Measurements from ENCODE around the gene TTLL6. TPM values are rescaled to one million over a fixed set of nuclear protein-coding genes. Genes with fewer than 3 reads are reported as not detected.
"Not testable (repeated sequence)": the region's sequence is repeated elsewhere in the genome, so short reads cannot be mapped to it uniquely, and the experiment has no call there.

TTLL6 gene
- total RNA-seq, 2 experiments from 2014 or later, result not detected

GRCh38 chr17:48722201-48722907 is 94.7 kb downstream of the TTLL6 start, which contains the start of gene PRAC1:
Gene PRAC1, minus strand, starts transcription at chr17:48722518. Its CDS starts 126 bp downstream, at chr17:48722392.
- peak; percentile 18 for DNase-seq
- POLR2A ChIA-PET, result no interaction called here
- Mint-ChIP-seq H3K36me3 (ENCODE audit: low read depth) (peaks cover 3% of the 10 kb centered on the region), H3K4me1 (peaks cover 35% of the 10 kb centered on the region), H3K4me3 (peak within 1 kb of the TSS; percentile 42), H3K27me3 (peaks cover 89% of the 10 kb centered on the region), H3K27ac (no peak within 1 kb of the TSS), H3K9me3 (ENCODE audit: low read depth) (no peaks in the 10 kb centered on the region)
- CTCF ChIA-PET, result interaction anchor here (0.6 to 3.7 kb wide), 8 partner anchors 21 to 156 kb away, joined by 3 to 45 read pairs (median 10); no protein-coding TSS in a partner anchor
- intact Hi-C loops (cut with DNase I, micrococcal nuclease), result loop anchor here (5.0 to 10.0 kb wide), 4 partner anchors 50 to 772 kb away; partner anchors contain the start of genes IGF2BP1 (in 2 of the 2), HOXB7 (in 1 of the 2) and NGFR (in 1 of the 2)
- no peak for ATAC-seq

- ChIA-PET POLR2A (no interaction called here), CTCF (interaction anchor here (0.6 to 1.9 kb wide), 5 partner anchors 11 to 158 kb away, joined by 3 to 5 read pairs (median 3); no protein-coding TSS in a partner anchor)
- Mint-ChIP-seq H3K4me3 (no peak overlapping the region), H3K36me3 (ENCODE audit: low read depth) (peaks cover 3% of the 10 kb centered on the region), H3K4me1 (peaks cover 35% of the 10 kb centered on the region), H3K27ac (no peak overlapping the region), H3K9me3 (ENCODE audit: low read depth) (no peaks in the 10 kb centered on the region), H3K27me3 (peaks cover 84% of the 10 kb centered on the region)
- intact Hi-C loops (cut with DNase I, micrococcal nuclease), result loop anchor here (5.0 to 10.0 kb wide), 4 partner anchors 49 to 774 kb away; partner anchors contain the start of genes IGF2BP1 (in 2 of the 2), HOXB7 (in 1 of the 2) and NGFR (in 1 of the 2)
- ATAC-seq, result no peak
- no peak for DNase-seq
Observed at GRCh38 chr17:48721009-48721402, 96.0 kb downstream of the TTLL6 start.

GRCh38 chr17:48720266-48721008 is 96.6 kb downstream of the TTLL6 start:
- peaks cover 35% of the 10 kb centered on the region for H3K4me1 Mint-ChIP-seq
- H3K27ac Mint-ChIP-seq, result no peak overlapping the region
- peak overlapping the region; percentile 20 for H3K4me3 Mint-ChIP-seq
- no peak for DNase-seq
- no peak for ATAC-seq
- H3K9me3 Mint-ChIP-seq (ENCODE audit: low read depth), result no peaks in the 10 kb centered on the region
- POLR2A ChIA-PET, result no interaction called here
- CTCF ChIA-PET, result interaction anchor here (0.6 to 1.9 kb wide), 5 partner anchors 11 to 286 kb away, joined by 3 to 6 read pairs (median 3); no protein-coding TSS in a partner anchor
- H3K27me3 Mint-ChIP-seq, result peaks cover 80% of the 10 kb centered on the region
- intact Hi-C loops (cut with DNase I, micrococcal nuclease), result loop anchor here (5.0 to 10.0 kb wide), 4 partner anchors 48 to 774 kb away; partner anchors contain the start of genes IGF2BP1 (in 2 of the 2), HOXB7 (in 1 of the 2) and NGFR (in 1 of the 2)
- H3K36me3 Mint-ChIP-seq (ENCODE audit: low read depth), result peaks cover 3% of the 10 kb centered on the region

GRCh38 chr17:48719642-48720265 is 97.3 kb downstream of the TTLL6 start:
- CTCF ChIA-PET, result interaction anchor here (0.6 to 1.9 kb wide), 6 partner anchors 12 to 287 kb away, joined by 3 to 6 read pairs (median 3); no protein-coding TSS in a partner anchor
- H3K36me3 Mint-ChIP-seq (ENCODE audit: low read depth), result peaks cover 3% of the 10 kb centered on the region
- no peak overlapping the region for H3K27ac Mint-ChIP-seq
- no peak overlapping the region for H3K4me3 Mint-ChIP-seq
- peaks cover 31% of the 10 kb centered on the region for H3K4me1 Mint-ChIP-seq
- POLR2A ChIA-PET, result no interaction called here
- ATAC-seq, result no peak
- intact Hi-C loops (cut with DNase I, micrococcal nuclease), result loop anchor here (5.0 to 10.0 kb wide), 4 partner anchors 47 to 775 kb away; partner anchors contain the start of genes IGF2BP1 (in 2 of the 2), HOXB7 (in 1 of the 2) and NGFR (in 1 of the 2)
- peak; percentile 27 for DNase-seq
- H3K27me3 Mint-ChIP-seq, result peaks cover 75% of the 10 kb centered on the region
- H3K9me3 Mint-ChIP-seq (ENCODE audit: low read depth), result no peaks in the 10 kb centered on the region

DNA sequence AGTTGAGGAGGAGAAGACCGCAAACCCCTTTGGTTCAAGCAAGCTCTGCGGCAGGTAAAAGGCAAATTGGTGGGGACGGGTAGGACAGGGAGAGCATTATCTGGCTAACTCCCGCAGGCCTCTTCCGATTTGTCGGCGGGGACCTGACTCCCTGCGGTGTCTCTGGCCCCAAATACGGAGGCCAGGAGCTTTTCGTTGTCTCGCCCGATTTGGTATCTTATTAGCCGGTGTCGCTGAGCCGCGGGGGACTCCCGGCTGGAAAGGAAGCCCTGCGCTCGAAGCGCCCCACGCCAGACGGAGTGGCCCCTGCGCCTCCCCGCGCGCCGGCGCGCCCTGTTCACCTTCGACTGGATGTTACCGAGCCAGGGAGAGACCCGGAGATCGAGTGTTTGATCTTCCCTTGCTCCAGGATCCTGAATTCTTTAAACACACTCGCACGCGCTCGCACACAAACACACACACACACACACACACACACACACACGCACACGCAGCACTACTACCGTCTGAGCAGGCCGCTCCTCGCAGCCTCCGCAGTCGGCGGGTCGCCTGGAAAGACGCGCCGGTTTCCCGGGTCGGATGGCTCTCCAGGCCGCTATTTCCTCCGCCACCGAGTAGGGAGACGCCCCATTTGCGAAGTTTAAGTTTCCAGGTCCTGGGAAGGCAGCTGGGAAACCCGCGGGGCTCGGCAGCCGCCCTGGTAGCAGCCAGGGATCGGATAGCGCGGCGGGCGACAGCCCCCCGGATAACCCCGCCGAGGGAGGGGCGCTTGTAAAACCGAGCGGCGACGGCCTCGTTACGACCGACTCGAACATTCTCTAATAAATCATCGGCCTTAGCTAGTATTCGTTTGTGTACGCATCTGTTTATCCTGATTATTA is 98.0 kb downstream of the TTLL6 start:
- Mint-ChIP-seq H3K4me3 (peak overlapping the region; percentile 40), H3K36me3 (ENCODE audit: low read depth) (peaks cover 3% of the 10 kb centered on the region), H3K9me3 (ENCODE audit: low read depth) (no peaks in the 10 kb centered on the region), H3K27me3 (peaks cover 75% of the 10 kb centered on the region), H3K4me1 (peaks cover 25% of the 10 kb centered on the region), H3K27ac (no peak overlapping the region)
- DNase-seq (peak; percentile 34), ATAC-seq (no peak)
- CTCF ChIA-PET, result interaction anchor here (0.7 to 3.0 kb wide), 5 partner anchors 19 to 160 kb away, joined by 3 to 14 read pairs (median 4); no protein-coding TSS in a partner anchor
- POLR2A ChIA-PET, result interaction anchor here (0.8 kb wide), 1 partner anchor 15 kb away, joined by 3 read pairs; no protein-coding TSS in a partner anchor
- intact Hi-C loops (cut with DNase I, micrococcal nuclease), result no loop called here

GRCh38 chr17:48718227-48718760 is 98.7 kb downstream of the TTLL6 start:
- POLR2A ChIA-PET, result interaction anchor here (0.5 to 0.8 kb wide), 2 partner anchors 16 to 1029 kb away, joined by 3 read pairs; no protein-coding TSS in a partner anchor

DNA sequence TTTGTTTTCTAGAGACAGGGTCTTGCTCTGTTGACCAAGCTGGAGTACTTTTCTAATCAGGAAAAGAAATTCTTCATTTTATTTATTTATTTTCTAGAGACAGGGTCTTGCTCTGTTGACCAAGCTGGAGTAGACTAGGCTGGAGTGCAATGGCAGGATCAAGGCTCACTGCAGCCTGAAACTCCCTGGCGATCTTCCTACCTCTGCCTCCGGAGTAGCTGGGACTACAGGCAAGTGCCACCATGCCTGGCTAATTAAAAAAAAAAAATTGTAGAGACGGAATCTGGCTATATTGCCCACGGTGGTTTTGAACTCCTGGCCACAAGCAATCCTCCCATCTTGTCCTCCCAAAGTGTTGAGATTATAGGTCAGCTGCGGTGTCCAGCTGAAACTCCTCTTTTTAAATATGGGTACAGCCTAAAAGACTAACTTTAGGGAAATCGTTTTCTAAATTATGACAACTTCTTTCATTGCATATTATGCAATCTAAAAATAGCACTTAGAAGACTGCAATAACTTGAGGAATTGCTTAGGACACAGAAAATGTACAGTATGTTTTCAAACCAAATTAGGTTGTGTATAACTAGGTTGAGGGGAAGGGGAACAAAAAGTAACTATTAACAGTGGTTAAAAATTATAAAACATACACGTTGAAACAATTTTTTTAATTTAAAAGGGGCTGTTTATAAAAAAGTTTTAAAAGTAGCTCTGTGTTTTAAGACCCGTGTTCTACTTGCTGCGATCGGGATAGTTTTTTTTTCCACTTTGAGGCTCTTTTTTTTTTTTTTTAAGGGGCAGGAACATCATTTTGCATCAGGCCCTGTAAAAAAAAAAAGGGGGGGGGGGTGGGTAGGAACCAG is 99.4 kb downstream of the TTLL6 start:
- Mint-ChIP-seq H3K27me3 (peaks cover 70% of the 10 kb centered on the region), H3K27ac (no peak overlapping the region)
- CTCF ChIA-PET, result interaction anchor here (1.0 to 3.0 kb wide), 7 partner anchors 13 to 46 kb away, joined by 3 to 14 read pairs (median 4); no protein-coding TSS in a partner anchor

More at GRCh38 chr17:48718227-48718760, 98.7 kb downstream of the TTLL6 start:
- intact Hi-C loops (cut with DNase I, micrococcal nuclease), result no loop called here
- ATAC-seq (no peak), DNase-seq (peak; percentile 38)
- H3K27me3 Mint-ChIP-seq, result peaks cover 71% of the 10 kb centered on the region
- no peak overlapping the region for H3K27ac Mint-ChIP-seq
- peaks cover 18% of the 10 kb centered on the region for H3K4me1 Mint-ChIP-seq
- H3K9me3 Mint-ChIP-seq (ENCODE audit: low read depth), result no peaks in the 10 kb centered on the region
- CTCF ChIA-PET, result interaction anchor here (1.2 to 3.0 kb wide), 4 partner anchors 22 to 46 kb away, joined by 3 to 14 read pairs (median 6); no protein-coding TSS in a partner anchor
- H3K36me3 Mint-ChIP-seq (ENCODE audit: low read depth), result peaks cover 3% of the 10 kb centered on the region
- peak overlapping the region; percentile 15 for H3K4me3 Mint-ChIP-seq

GRCh38 chr17:48716549-48716948 is 100.5 kb downstream of the TTLL6 start:
- peaks cover 66% of the 10 kb centered on the region for H3K27me3 Mint-ChIP-seq
- POLR2A ChIA-PET, result not testable (repeated sequence)

More for the DNA sequence above, 99.4 kb downstream of the TTLL6 start:
- intact Hi-C loops (cut with DNase I, micrococcal nuclease), result loop anchor here (2.0 kb wide), 2 partner anchors 39 to 103 kb away; partner anchors contain the start of gene HOXB8 (in 1 of the 2)
- ATAC-seq, result no peak
- no peaks in the 10 kb centered on the region for H3K9me3 Mint-ChIP-seq (ENCODE audit: low read depth)
- POLR2A ChIA-PET, result interaction anchor here (0.5 kb wide), 1 partner anchor 1030 kb away, joined by 3 read pairs; no protein-coding TSS in a partner anchor
- no peak for DNase-seq
- no peak overlapping the region for H3K4me3 Mint-ChIP-seq
- H3K4me1 Mint-ChIP-seq, result peaks cover 14% of the 10 kb centered on the region
- H3K36me3 Mint-ChIP-seq (ENCODE audit: low read depth), result peaks cover 3% of the 10 kb centered on the region

More at GRCh38 chr17:48716549-48716948, 100.5 kb downstream of the TTLL6 start:
- DNase-seq; H3K4me3 Mint-ChIP-seq; ATAC-seq; H3K9me3 Mint-ChIP-seq (ENCODE audit: low read depth); H3K36me3 Mint-ChIP-seq (ENCODE audit: low read depth); H3K27ac Mint-ChIP-seq: not testable (repeated sequence)
- peaks cover 14% of the 10 kb centered on the region for H3K4me1 Mint-ChIP-seq
- CTCF ChIA-PET, result interaction anchor here (0.5 to 3.0 kb wide), 6 partner anchors 14 to 176 kb away, joined by 3 to 14 read pairs (median 3); partner anchors contain the start of gene ATP5MC1
- intact Hi-C loops (cut with DNase I, micrococcal nuclease), result loop anchor here (2.0 kb wide), 2 partner anchors 38 to 102 kb away; partner anchors contain the start of gene HOXB8 (in 1 of the 2)

Measured in activated CD4-positive, alpha-beta T cell treated with anti-CD3 and anti-CD28 coated beads for 36 hours (primary cell).